ENCODE results near the gene PDK1.
A peak's percentile ranks its signal among the peaks of the same experiment; 100 is the strongest.
"Not testable (repeated sequence)": the region's sequence is repeated elsewhere in the genome, so short reads cannot be mapped to it uniquely, and the experiment has no call there.

Gene PDK1

DNA sequence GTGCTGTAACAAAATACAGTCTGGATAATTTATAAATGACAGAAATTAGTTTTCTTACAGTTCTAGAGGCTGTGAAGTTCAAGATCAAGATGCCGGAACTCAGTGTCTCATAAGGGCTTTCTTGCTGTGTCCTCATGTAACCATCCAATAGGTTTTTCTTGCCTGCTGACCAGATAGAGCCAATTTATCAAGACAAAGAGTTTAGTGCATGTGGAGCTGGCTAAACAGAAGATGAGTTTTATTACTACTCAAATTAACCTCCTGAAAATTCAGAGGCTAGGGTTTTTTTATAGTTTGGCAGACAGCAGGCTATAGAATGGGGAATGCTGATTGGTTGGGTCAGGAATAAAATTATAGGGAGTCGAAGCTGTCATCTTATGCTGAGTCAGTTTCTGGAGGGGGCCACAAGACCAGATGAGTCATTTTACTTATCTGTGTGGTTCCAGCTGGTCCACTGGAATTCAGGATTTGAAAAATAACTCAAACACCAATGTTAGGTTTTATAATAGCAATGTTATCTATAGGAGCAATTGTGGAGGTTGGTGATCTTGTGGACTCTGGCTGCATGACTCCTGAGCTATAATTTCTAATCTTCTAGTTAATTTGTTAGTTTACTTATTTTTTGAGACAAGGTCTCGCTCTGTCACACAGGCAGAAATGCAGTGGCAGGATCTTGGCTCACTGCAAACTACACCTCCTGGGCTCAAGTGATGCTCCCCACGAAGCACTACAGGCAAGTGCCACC, 3.2 kb upstream of the PDK1 start:
- DNase-seq (ENCODE audit: low read depth), result no peak

DNA sequence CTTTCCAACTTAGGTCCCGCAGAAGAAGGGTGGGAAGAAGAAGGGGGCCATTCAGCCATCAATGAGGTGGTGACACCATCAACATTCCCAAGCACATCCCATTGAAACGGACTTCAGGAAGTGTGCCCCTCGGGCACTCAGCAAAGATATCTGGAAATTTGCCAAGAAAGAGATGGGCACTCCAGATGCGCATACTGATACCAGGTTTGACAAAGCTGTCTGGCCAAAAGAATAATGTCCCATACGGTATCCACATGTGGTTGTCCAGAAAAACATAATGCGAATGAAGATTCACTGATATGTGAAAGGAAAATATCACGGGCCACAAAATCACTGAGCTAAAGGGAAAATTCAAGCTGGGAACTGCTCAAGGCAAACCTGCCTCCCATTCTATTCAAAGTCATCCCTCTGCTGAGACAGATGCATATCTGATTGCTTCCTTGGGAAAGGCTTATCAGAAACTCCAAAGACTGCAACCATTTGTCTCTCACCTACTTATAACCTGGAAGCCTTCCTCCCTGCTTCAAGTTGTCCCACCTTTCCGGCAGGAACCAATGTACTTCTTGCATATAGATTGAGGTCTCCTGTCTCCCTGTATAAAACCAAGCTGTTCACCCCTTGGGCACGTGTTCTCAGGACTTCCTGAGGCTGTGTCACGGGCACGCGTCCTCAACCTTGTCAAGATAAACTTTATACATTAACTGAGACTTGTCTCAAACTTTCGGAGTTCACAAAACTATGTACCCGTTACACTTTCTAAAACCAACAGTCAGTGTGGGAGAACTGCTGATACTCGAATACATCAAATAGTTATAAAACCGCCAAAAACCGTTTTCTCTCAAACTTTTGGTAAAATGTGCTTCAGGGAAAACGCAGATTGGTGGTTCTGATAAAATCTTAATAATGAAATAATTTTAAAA, 1.3 kb upstream of the PDK1 start:
- no peak for DNase-seq (ENCODE audit: low read depth)

DNA sequence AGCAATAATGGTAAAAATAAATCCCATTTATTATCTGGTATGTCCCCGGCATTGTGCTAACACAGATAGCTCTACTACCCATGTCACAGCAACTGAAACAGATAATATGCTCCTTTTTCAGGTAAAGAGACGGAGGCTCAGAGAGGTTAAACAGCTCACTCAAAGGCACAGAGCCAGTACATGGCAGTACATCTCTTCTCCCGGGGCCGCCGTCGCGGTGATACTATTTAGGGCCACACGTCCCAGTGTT, 693 bp upstream of the PDK1 start:
- no peak for DNase-seq (ENCODE audit: low read depth)

DNA sequence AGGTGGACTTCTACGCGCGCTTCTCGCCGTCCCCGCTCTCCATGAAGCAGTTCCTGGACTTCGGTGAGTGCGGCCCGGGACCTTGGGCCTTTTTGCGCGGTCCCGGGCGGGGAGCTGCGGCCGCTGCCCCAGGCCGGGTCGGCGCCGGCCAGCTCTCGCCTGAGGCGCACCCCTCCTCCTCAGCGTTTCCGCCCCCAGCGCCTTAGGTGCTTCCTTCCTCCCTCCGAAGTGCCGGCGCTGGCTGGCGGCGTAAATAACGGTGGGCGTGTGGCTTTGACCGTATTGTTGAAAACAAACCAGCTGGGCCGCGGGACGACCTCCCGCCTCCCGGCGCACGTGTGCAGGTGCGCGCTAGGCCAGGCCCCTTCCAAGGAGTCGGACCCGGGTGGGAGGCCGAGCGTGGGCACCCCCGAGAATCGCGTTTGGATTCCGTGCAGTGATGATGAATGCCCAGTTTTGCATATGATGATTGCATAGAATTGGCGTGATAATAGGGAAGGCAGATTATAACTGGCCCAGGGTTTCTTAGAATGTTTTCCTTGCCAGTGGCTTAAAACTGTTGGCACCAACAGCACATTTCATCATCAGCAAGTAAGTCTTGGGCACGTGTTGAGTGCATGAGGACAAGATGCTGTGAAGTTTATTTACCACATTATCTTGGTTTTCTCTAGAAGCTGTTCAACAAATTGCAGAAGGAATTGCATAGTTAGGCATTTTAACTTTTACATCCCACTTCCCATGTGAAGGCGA, 569 bp downstream of the PDK1 start:
- peak; percentile 18 for DNase-seq (ENCODE audit: low read depth)

DNA sequence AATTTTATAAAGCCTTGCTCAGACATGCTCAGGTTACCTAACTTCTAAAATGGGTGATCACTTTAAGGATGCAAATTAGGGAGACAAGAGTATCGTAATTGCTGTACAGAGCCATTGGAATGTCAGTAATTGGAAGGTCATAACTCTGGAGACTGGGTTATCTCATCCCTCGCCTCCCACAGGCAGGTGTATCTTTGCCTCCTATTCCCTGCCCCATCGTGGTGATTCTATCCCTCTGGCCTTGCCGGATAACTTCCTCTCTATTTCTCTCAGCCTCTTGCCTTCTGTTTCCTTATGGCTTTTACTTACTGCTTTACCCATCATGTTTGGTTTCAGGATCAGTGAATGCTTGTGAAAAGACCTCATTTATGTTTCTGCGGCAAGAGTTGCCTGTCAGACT, 2.5 kb downstream of the PDK1 start:
- DNase-seq (ENCODE audit: low read depth), result no peak

DNA sequence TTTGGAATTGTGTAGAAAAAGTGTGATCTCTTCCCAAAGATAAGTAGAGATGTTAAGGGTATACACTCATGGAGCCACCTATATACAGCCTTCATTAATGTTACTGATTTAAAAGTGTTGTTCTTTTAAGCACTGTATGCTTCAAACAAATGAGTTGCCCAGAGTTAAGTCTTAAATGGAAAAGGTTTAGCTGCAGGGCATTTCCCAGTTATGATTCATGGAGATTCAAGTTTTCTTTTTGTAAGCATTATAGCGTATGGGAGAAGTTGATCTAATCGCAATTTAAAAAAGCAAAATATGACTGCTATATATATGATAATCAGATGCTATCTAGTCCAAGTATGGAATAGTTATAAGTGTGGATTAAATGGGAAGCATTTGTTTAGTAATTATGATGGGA, 4.8 kb downstream of the PDK1 start:
- no peak for DNase-seq (ENCODE audit: low read depth)

DNA sequence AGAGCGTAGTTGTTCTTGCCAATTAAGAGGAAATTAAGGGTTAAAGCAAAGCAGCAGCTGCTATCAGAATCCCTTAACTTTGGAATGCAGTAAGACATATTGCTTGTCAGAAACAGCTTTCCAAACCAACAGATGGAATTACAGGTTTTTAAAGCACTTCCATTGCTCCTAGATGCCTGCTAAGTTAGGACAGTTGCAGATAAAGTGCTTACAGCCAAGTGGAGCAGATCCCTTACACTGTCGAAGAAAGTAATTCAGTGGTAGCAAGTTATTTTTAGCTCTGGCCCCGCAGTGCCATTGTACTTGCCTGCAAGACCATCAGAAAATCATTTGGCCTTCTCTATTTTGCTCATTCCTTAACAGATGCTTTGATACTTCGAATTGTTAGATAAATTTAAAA, 5.4 kb downstream of the PDK1 start:
- DNase-seq (ENCODE audit: low read depth), result no peak

DNA sequence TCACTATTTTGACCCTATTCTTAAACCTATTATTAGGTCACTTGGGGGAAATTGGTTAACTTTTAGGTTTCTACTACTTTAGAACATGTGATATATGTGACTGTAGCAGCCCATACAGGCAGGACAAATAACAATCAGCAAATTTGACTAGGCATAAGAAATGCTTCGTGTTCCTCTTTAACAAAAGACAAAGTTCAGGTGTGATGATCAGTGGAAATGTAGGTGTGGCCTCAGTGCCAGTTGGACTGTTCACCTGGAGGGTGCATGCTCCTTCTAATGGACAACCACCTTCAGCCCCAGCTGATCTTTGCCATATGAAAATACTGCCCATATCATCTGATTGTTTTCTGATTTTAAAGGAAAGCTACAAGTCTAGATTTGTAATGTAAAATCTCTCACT, 6.4 kb downstream of the PDK1 start:
- no peak for DNase-seq (ENCODE audit: low read depth)

DNA sequence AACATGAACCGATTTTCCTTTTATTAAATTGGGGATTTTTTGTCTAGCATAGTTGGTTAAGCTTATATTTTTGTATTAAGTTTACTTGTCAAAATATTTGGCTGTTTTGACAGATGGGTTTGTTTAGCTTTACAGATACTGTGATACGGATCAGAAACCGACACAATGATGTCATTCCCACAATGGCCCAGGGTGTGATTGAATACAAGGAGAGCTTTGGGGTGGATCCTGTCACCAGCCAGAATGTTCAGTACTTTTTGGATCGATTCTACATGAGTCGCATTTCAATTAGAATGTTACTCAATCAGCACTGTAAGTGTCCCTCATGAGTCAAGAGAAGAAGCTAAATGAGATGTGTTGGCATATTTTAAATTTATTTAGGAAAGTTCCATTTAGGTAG, 8.5 kb downstream of the PDK1 start:
- no peak for DNase-seq (ENCODE audit: low read depth)

DNA sequence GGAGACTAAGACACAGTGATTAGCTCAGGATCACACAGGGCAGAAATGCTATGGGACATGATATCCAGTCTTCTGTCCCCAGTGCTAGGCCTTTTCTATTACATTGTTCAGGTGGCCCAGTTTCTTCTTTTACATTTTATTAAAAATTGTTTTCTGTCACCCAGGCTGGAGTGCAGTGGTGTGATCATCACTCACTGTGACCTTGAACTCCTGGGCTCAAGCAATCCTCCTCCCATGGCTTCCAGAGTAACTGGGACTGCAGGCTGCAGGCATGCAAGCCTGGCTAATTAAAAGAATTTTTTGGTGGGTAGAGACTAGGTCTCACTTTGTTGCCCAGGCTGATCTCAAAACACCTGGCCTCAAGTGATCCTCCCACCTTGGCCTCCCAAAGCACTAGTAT, 15.4 kb downstream of the PDK1 start:
- no peak for DNase-seq (ENCODE audit: low read depth)

DNA sequence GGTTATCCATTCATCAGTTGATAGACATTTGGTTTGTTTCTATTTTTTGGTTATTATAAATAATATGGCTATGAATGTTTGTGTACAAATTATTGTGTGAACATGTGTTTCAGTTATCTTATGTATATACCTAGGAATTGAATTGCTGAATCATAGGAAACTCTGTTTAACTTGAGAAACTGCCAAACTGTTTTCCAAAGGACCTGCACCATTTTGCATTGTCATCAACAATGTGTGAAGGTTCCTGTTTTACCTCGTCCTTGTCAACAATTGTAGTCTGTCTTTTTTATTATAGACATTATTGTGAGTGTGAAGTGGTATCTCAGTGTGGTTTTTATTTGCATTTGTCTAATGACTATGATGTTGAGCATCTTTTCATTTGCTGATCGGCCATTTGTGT, 17.1 kb downstream of the PDK1 start:
- no peak for DNase-seq (ENCODE audit: low read depth)

DNA sequence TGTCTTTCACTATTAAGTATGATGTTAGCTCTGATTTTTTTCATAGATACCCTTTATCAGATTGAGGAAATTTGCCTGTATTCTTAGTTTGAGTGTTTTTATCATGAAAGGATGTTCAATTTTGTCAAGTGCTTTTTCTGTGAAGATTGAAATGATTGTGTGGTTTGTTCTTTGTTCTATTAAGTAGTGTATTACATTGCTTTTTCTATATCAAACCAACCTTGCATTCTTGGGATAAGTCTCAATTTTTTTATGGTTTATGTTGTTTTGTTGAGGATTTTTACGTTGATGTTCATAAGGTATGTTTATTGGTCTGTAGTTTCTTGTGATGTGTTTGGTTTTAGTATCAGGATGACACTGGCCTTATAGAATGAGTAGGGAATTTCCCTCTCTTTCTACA, 19.1 kb downstream of the PDK1 start:
- DNase-seq (ENCODE audit: low read depth), result no peak

DNA sequence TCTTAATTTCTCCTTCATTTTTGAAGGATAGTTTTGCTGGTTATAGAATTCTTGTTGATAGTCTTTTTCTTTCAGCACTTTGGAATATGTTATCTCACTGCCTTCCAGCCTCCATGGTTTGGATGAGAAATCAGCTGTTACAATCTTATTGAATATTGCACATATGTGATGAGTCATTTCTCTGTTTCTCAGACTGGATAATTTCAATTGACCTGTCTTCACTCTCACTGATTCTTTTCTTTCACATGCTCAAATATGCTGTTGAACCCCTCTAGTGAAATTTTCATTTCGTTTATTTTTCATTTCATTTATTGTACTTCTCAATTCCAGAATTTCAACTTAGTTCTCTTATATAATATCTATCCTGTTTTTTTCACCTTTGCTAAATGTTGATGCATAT, 22.2 kb downstream of the PDK1 start:
- DNase-seq (ENCODE audit: low read depth), result no peak

DNA sequence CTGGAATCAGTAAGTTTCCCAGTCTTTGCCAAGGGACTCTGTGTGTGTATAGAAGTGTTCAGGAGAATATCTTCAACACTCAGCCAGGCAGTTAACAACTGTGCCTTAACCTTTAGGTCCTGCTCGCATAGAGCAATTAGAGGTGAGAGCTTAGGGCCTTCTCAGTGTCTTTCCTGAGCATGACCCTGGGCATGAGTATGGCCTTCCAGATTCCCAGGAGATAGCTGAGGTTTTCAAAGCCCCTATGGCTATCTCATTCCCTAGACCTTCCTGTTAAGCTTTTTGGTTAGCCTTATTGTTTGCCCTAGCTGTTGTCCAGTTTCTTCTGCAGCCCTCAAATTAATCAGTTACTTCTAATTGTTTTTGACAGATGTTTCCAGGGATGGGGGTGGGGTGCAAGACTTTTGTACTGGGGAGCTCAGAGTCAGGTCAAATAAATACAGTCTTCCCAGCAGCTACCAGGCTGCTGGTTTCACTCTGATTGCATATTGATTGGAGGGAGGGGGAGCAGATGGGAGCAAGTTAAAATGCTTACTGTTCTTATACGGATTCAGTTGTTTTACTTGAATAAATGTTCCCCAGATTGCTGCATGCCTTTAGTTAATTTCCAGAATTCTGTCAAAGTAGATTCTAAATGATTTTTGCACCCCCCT, 23.1 kb downstream of the PDK1 start:
- no peak for DNase-seq (ENCODE audit: low read depth)

DNA sequence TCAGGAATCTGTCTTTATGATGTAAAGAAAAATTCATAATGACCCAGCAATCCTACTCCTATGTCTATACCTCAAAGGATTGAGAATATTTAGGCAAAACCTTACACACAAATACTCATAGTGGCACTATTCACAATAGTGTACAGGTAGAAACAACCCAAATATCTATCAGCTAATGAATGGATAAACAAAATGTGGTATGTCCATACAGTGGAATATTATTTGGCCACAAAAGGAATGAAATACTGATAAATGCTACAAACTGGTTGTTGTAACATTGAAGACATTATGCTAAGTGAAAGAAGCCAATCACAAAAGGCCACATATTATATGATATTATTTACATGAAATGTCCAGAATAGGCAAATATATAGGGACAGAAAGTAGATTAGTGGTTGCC, 24.7 kb downstream of the PDK1 start:
- no peak for DNase-seq (ENCODE audit: low read depth)

DNA sequence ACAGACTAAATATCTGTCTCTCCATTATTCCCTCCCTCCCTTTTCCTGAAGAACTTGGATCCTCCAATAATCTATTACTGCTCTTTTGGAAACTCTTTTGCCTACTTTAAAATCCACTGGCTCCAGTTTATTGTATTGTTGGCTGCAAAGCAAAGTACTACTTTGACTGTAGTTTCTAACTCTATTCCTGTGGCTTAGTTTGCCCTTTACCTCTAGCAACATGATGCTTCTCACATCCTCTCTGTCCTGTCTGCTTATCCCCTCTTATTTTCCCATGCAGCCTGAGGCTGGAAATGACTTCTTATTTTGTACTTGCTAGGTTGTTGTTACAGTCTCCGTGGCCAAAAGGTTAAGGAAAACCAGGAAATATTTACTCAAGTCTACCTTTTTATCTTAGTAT, 26.8 kb downstream of the PDK1 start:
- DNase-seq (ENCODE audit: low read depth), result no peak

DNA sequence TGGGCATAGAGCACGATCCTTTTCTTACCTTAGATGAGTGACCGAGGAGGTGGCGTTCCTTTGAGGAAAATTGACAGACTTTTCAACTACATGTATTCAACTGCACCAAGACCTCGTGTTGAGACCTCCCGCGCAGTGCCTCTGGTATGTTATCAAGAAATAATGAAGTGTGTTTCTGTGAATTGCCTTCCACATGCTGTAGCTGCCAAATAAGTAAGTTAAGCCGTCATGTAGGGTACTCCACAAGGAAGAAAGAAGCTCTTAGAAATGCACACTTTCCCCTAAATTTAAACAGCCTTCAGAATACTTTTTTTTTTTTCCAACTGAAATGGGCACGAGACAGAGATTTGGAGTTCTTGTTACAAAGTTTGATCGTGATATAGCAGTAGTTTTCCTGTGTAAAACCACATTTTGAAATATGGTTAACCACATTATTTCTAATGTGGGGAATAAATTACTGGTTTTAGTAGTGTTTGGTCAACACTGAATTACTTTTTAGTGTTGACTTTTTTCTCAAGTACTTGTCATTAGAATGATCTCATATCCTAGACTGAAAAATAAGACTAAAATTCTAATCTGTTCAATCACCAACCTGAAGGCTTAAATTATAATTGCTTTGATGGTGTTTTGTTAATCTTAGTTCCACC, 30.5 kb downstream of the PDK1 start:
- no peak for DNase-seq (ENCODE audit: low read depth)

DNA sequence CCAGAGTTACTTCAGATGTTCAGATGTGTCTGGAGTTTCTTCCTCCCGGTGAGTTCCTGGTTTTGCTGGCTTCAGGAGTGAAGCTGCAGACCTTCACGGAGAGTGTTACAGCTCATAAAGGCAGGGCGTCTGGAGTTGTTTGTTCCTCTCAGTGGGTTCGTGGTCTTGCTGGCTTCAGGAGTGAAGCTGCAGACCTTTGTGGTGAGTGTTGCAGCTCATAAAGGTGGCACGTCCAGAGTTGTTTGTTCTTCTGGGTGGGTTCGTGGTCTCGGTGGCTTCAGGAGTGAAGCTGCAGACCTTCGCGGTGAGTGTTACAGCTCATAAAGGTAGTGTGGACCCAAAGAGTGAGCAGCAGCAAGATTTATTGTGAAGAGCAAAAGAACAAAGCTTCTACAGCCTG, 31.3 kb downstream of the PDK1 start:
- not testable (repeated sequence) for DNase-seq (ENCODE audit: low read depth)

DNA sequence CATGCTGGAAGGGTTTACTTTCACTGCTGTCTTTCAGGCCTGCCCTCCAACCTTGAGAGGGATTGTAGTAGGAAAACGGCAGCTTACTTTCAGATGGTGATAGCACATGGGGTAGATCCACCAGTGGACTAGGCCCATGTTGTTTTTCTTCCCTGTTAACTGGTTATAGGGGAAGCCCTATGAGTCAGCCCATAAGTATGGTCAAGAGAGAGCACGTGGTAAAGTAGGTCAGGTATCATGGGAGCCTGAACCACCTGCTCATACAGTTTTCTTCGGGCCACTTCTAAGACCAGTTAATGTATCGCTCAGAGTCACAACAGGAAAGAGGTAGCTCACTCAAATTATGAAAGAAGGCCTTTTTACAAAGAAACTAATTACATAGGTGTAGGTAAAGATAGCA, 33.0 kb downstream of the PDK1 start:
- no peak for DNase-seq (ENCODE audit: low read depth)

DNA sequence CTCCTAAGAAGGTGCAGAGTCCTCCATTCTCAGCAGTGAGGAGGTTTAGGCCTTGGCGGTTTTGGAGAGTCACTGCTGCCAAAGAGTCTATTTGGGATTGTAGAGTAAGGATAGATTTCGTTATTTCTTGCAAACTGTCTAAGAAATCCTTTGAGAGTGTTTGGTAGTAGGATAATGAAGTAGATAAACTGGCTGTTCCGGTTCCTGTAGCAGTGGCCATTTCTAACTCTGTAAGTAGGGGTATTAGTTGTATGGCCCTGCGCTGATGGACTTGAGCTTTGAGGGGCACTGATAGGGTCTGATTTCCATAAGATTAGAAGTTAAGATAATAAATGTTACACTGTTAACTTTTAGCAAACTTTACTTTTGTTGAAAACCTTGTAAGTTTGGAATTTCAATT, 35.5 kb downstream of the PDK1 start:
- DNase-seq (ENCODE audit: low read depth), result not testable (repeated sequence)

DNA sequence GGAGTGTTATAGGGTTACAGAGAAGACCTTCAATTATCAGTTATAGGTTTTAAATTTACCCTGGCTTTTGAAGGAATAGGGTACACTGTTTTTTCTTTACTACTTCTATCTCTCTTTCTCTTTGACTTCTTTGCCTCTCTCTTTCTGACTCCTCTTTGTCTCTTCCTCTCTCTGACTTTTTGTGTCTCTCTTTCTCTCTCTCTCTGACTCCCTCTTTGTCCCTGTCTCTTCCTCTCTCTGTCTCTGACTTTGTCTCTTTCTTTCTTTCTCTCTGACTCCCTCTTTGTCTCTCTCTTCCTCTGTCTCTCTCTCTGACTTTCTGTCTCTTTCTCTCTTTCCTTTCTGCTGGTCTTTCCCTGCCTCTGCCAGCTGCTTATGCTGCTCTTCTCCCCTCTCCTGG, 36.3 kb downstream of the PDK1 start:
- not testable (repeated sequence) for DNase-seq (ENCODE audit: low read depth)

DNA sequence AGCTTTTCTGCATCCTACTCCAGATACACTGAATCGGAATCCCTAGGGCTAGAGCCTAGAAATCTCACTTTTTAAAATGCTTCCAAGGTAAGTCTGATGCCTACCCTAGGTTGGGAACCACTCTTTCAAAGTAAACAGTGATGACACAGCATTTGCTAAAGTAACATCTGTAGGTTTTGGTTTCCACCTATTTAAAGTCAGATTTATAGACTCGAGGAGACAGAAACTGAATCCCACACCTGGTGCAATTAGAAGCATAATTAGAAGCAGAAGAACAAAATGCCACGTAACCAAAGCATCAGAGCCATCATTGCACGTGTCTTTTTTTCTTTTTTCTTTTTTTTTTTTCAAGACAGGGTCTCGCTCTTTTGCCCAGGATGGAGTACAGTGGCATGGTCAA, 40.9 kb downstream of the PDK1 start:
- no peak for DNase-seq (ENCODE audit: low read depth)
